ENCODE data around the gene C6orf136. TPM values are rescaled to one million over a fixed set of nuclear protein-coding genes. Genes with fewer than 3 reads are reported as not detected.

C6orf136 gene
- total RNA-seq, 1 donor from 2014 or later: 7.6 TPM

GRCh38 chr6:30691208-30691847 lies 44.4 kb downstream of the C6orf136 start:
- no peaks in the 10 kb centered on the region for H3K27me3 ChIP-seq (ENCODE audit: control insufficient read depth, insufficient read depth, low read length)
- no peak for TF ChIP-seq CTCF (IDR thresholded peaks at IDR 0.05; ENCODE audit: insufficient read depth, low read length, poor library complexity, severe bottlenecking)

GRCh38 chr6:30696432-30696831 lies 49.5 kb downstream of the C6orf136 start:
- no peak for DNase-seq (ENCODE audit: low read depth)
- Histone ChIP-seq H3K36me3 (ENCODE audit: control insufficient read depth, insufficient read depth, low read length) (no peaks in the 10 kb centered on the region), H3K27me3 (ENCODE audit: control insufficient read depth, insufficient read depth, low read length) (no peaks in the 10 kb centered on the region), H3K4me3 (ENCODE audit: low read depth, low read length) (no peak overlapping the region)
- TF ChIP-seq CTCF (IDR thresholded peaks at IDR 0.05; ENCODE audit: insufficient read depth, low read length, poor library complexity, severe bottlenecking): no peak

More at GRCh38 chr6:30691208-30691847, 44.4 kb downstream of the C6orf136 start:
- no peak for DNase-seq (ENCODE audit: low read depth)
- Histone ChIP-seq H3K36me3 (ENCODE audit: control insufficient read depth, insufficient read depth, low read length) (no peaks in the 10 kb centered on the region), H3K4me3 (ENCODE audit: low read depth, low read length) (peak overlapping the region; percentile 85)

DNA sequence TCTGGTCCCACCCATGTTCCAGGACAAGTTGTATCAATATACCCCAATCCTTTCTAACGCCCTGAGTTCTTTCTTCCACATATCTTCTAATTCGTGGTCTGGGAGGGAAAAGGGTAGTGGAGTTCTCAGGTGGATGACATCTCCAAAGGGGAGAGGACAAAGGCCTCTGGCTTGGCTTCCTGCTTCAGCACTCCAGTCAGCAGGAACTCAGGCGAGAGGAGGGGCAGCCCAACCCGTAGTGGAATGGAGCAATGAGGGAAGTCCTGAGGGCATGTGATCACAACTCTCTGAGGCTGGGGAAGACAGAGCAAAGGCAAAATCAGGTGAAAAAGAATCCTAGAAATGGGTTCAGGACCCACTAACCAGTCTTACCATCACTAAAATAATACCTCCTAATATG lies 53.4 kb downstream of the C6orf136 start:
- no peak for DNase-seq (ENCODE audit: low read depth)
- Histone ChIP-seq H3K4me3 (ENCODE audit: low read depth, low read length) (no peak overlapping the region), H3K27me3 (ENCODE audit: control insufficient read depth, insufficient read depth, low read length) (no peaks in the 10 kb centered on the region), H3K36me3 (ENCODE audit: control insufficient read depth, insufficient read depth, low read length) (peaks cover 3% of the 10 kb centered on the region)
- no peak for TF ChIP-seq CTCF (IDR thresholded peaks at IDR 0.05; ENCODE audit: insufficient read depth, low read length, poor library complexity, severe bottlenecking)

Other genes starting within 250 kb of the C6orf136 start
- 109 and 115 TPM in 2 replicates for gene HLA-E, start 157.6 kb upstream of the C6orf136 start, total RNA-seq
- gene GNL1, start 90.6 kb upstream of the C6orf136 start, total RNA-seq: 31.1 and 36.7 TPM in 2 replicates
- 8.6 and 10.1 TPM in 2 replicates for gene PRR3, start 89.8 kb upstream of the C6orf136 start, total RNA-seq
- 46.3 and 57.7 TPM in 2 replicates for gene ABCF1, start 75.7 kb upstream of the C6orf136 start, total RNA-seq
- gene PPP1R10, start 29.9 kb upstream of the C6orf136 start, total RNA-seq: 38.6 and 40.2 TPM in 2 replicates
- gene MRPS18B, start 29.3 kb upstream of the C6orf136 start, total RNA-seq: 56.4 and 78.9 TPM in 2 replicates
- gene ATAT1, start 20.3 kb upstream of the C6orf136 start, total RNA-seq: 6.6 and 8.5 TPM in 2 replicates
- 34.7 and 39.2 TPM in 2 replicates for gene DHX16, start 25.9 kb downstream of the C6orf136 start, total RNA-seq
- 125 and 129 TPM in 2 replicates for gene PPP1R18, start 39.5 kb downstream of the C6orf136 start, total RNA-seq
- 8.9 and 10.4 TPM in 2 replicates for gene NRM, start 43.9 kb downstream of the C6orf136 start, total RNA-seq
- 11.4 and 14.7 TPM in 2 replicates for gene MDC1, start 70.1 kb downstream of the C6orf136 start, total RNA-seq
- gene TUBB, start 73.2 kb downstream of the C6orf136 start, total RNA-seq: 808 and 855 TPM in 2 replicates
- gene FLOT1, start 95.6 kb downstream of the C6orf136 start, total RNA-seq: 136 and 142 TPM in 2 replicates
- 188 and 229 TPM in 2 replicates for gene IER3, start 97.4 kb downstream of the C6orf136 start, total RNA-seq
- 171 and 173 TPM in 2 replicates for gene DDR1, start 237.4 kb downstream of the C6orf136 start, total RNA-seq

Data from kidney epithelial cell (primary cell).